K562 (cell line): Measurements from ENCODE around the gene KIAA1958. TPM values are rescaled to one million over a fixed set of nuclear protein-coding genes. Genes with fewer than 3 reads are reported as not detected.

ENCODE experiments used
- ATF7 ChIP-seq: fragments of 450-650 bp; IDR thresholded peaks from 2 replicates; pipeline ENCODE4 v1.7.1; 2014; ENCODE audit warnings: mild to moderate bottlenecking, moderate library complexity
- CBX8 ChIP-seq: fragments of 200-600 bp; sonication (generic); IDR thresholded peaks from 2 replicates; pipeline ENCODE4 v1.6.1; 2012; ENCODE audit warnings: borderline replicate concordance, mixed run types, low read depth, mild to moderate bottlenecking, moderate library complexity, mixed read lengths, low read length, control low read depth, inconsistent platforms; ENCODE audit not compliant: poor library complexity, severe bottlenecking; ENCODE audit errors: extremely low read depth
- DLX4 ChIP-seq: fragments of 250-450 bp; sonication (Bioruptor Pico); IDR thresholded peaks from 2 replicates; pipeline ENCODE4 v1.6.1; 2021; ENCODE audit warnings: mild to moderate bottlenecking
- DPF2 ChIP-seq: fragments of 450-650 bp; IDR thresholded peaks from 2 replicates; pipeline ENCODE4 v1.6.1; 2016
- GATAD2B ChIP-seq: fragments of 450-650 bp; IDR thresholded peaks from 2 replicates; pipeline ENCODE4 v1.6.1; 2017; ENCODE audit warnings: mild to moderate bottlenecking, borderline replicate concordance
- GTF2F1 ChIP-seq: IDR thresholded peaks from 2 replicates; pipeline ENCODE4 v1.6.1; 2011; ENCODE audit warnings: low read depth, low read length, improper control_type of control experiment
- HNRNPH1 ChIP-seq: fragments of 200-400 bp; formaldehyde crosslinking; optimal IDR thresholded peaks from 2 replicates; pipeline ENCODE3; 2017; ENCODE audit warnings: low read depth, mild to moderate bottlenecking, low read length, moderate library complexity
- MAFF ChIP-seq: IDR thresholded peaks from 2 replicates; pipeline ENCODE4 v1.6.1; 2012; ENCODE audit warnings: low read length, improper control_type of control experiment
- MCM7 ChIP-seq, 2 experiments: fragments of 450-650 bp; IDR thresholded peaks; 2 replicates each; pipeline ENCODE4 v1.6.1; 2016 to 2018
- MED1 ChIP-seq: sonication (generic); formaldehyde crosslinking; IDR thresholded peaks from 2 replicates; pipeline ENCODE4 v1.8.1; 2023; ENCODE audit warnings: missing genetic modification reagents, borderline replicate concordance
- NFIC ChIP-seq: fragments of 450-650 bp; IDR thresholded peaks from 2 replicates; pipeline ENCODE4 v1.6.1; 2017; ENCODE audit warnings: mild to moderate bottlenecking, inconsistent platforms
- NR3C1 ChIP-seq: sonication (generic); formaldehyde crosslinking; IDR thresholded peaks from 2 replicates; pipeline ENCODE4 v1.8.1; 2022; ENCODE audit warnings: missing genetic modification reagents
- POLR3A ChIP-seq: IDR thresholded peaks from 2 replicates; pipeline ENCODE4 v1.6.1; 2011; ENCODE audit warnings: borderline replicate concordance, mild to moderate bottlenecking, moderate library complexity; ENCODE audit not compliant: insufficient read length, insufficient read depth; ENCODE audit errors: extremely low read depth
- SIN3B ChIP-seq: fragments of 450-650 bp; IDR thresholded peaks from 2 replicates; pipeline ENCODE4 v1.6.1; 2017; ENCODE audit warnings: low read depth, mild to moderate bottlenecking, moderate library complexity
- SNIP1 ChIP-seq: fragments of 450-650 bp; IDR thresholded peaks from 2 replicates; pipeline ENCODE4 v1.7.1; 2017; ENCODE audit warnings: low read depth, mild to moderate bottlenecking
- ZNF174 ChIP-seq: fragments of 250-450 bp; sonication (Bioruptor Pico); IDR thresholded peaks from 2 replicates; pipeline ENCODE4 v1.4.0; 2020; ENCODE audit warnings: mild to moderate bottlenecking
- ZNF224 ChIP-seq: sonication (generic); formaldehyde crosslinking; IDR thresholded peaks from 2 replicates; pipeline ENCODE4 v1.8.0; 2022; ENCODE audit warnings: mild to moderate bottlenecking, missing genetic modification reagents
- ZNF24 ChIP-seq: fragments of 450-650 bp; IDR thresholded peaks from 2 replicates; pipeline ENCODE4 v1.6.1; 2016
- ZNF75A ChIP-seq: fragments of 450-650 bp; formaldehyde crosslinking; IDR thresholded peaks from 2 replicates; pipeline ENCODE4 v1.4.0; 2020; ENCODE audit warnings: mild to moderate bottlenecking
- polyA plus RNA-seq, 8 experiments: library from polyadenylated mRNA; depleted of rRNA in 4 of 8; stranded (reverse) in 5 of 8; unstranded in 3 of 8; fragments of >200 nt; fragmentation: Nextera tagmentation in 2 of 8; fragmentation: Illumina TruSeq in 1 of 8; extraction: Ambion mirVana in 2 of 8; extraction: Trizol in 1 of 8; gene quantifications; 2 replicates each; pipeline versions ENCODE4 v1.2.1 to v1.2.3, GENCODE V29; 2011 to 2014; ENCODE audit warnings: inconsistent platforms in 1 of 8, missing spikeins in 1 of 8
- total RNA-seq, 7 experiments: library from RNA; depleted of rRNA in 6 of 7; stranded (reverse); fragments of >200 nt in 6 of 7; fragmentation: Illumina TruSeq in 2 of 7; extraction: Trizol in 2 of 7; gene quantifications; 2 replicates each; pipeline versions ENCODE4 v1.2.1 to v1.2.3, GENCODE V29; 2011 to 2021; ENCODE audit warnings: low replicate concordance in 1 of 7
- TF ChIP-seq, protein P1 (sequence below): sonication (generic); formaldehyde crosslinking; IDR thresholded peaks from 2 replicates; pipeline ENCODE4 v1.8.1; 2023; ENCODE audit warnings: mild to moderate bottlenecking, missing genetic modification reagents
- TF ChIP-seq, protein P2 (sequence below): fragments of 200-800 bp; sonication (Bioruptor generic); IDR thresholded peaks from 2 replicates; pipeline ENCODE4 v1.6.1; 2016; ENCODE audit warnings: missing genetic modification characterization, missing compliant biosample characterization
- TF ChIP-seq, protein P3 (sequence below): sonication (generic); formaldehyde crosslinking; IDR thresholded peaks from 2 replicates; pipeline ENCODE4 v1.9.0; 2022; ENCODE audit warnings: mild to moderate bottlenecking, missing genetic modification reagents

KIAA1958 gene
- total and polyA plus RNA-seq, 9 of the 15 experiments (the other 6 are each of a cell fraction or from before 2014, with no cell fraction given), result 1.1 to 16.0 (median 10.1) TPM

DNA sequence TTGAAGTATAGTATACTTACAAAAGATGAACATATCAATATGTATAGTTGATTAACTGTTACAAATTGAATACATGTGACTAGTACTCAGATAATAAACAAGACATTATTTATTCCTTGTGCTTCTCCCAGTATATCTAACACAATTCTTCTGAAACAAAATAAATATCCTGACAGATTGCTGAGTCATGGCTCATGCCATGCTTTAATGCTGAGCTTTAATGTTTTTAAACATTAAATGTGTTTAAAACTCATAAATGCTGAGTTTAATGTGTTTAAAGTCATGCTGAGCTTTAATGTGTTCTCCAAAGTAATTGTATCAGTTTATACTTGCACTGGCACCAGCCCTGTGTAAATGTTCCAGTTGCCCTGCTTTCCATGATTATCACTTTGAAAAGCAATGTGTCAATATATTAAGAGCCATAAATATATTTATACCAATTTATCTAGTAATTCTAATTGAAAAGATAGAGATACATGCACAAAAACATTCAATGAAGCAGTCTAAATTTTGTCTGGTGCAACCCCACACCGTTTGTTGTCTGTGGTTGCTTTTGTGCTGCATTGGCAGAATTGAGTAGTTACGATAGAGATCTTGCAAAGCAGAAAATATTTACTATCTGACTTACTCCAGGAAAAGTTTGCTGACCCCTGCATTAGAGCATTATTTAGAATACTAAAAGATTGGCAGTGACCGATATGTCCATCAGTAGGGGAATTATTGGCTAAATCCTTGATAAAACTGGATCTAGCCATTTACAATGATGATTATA, 15.7 kb downstream of the KIAA1958 start (continued):
- TF ChIP-seq ZNF224 (no peak), ZNF24 (no peak), GATAD2B (no peak), ATF7 (no peak), NFIC (no peak), DPF2 (no peak), NR3C1 (CRISPR knock-in tag) (no peak), SIN3B (no peak), POLR3A (no peak), ZNF174 (no peak), HNRNPH1 (no peak), MED1 (CRISPR knock-in tag) (no peak), SNIP1 (no peak), ZNF75A (CRISPR knock-in tag) (no peak), DLX4 (CRISPR knock-in tag) (no peak), GTF2F1 (no peak), MCM7 (IDR thresholded peaks at IDR 0.05) (no peak), CBX8 (no peak), MAFF (peak; percentile 86)
- TF ChIP-seq, protein P1, sequence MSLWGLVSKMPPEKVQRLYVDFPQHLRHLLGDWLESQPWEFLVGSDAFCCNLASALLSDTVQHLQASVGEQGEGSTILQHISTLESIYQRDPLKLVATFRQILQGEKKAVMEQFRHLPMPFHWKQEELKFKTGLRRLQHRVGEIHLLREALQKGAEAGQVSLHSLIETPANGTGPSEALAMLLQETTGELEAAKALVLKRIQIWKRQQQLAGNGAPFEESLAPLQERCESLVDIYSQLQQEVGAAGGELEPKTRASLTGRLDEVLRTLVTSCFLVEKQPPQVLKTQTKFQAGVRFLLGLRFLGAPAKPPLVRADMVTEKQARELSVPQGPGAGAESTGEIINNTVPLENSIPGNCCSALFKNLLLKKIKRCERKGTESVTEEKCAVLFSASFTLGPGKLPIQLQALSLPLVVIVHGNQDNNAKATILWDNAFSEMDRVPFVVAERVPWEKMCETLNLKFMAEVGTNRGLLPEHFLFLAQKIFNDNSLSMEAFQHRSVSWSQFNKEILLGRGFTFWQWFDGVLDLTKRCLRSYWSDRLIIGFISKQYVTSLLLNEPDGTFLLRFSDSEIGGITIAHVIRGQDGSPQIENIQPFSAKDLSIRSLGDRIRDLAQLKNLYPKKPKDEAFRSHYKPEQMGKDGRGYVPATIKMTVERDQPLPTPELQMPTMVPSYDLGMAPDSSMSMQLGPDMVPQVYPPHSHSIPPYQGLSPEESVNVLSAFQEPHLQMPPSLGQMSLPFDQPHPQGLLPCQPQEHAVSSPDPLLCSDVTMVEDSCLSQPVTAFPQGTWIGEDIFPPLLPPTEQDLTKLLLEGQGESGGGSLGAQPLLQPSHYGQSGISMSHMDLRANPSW (CRISPR knock-in tag), result no peak
- TF ChIP-seq, protein P2, sequence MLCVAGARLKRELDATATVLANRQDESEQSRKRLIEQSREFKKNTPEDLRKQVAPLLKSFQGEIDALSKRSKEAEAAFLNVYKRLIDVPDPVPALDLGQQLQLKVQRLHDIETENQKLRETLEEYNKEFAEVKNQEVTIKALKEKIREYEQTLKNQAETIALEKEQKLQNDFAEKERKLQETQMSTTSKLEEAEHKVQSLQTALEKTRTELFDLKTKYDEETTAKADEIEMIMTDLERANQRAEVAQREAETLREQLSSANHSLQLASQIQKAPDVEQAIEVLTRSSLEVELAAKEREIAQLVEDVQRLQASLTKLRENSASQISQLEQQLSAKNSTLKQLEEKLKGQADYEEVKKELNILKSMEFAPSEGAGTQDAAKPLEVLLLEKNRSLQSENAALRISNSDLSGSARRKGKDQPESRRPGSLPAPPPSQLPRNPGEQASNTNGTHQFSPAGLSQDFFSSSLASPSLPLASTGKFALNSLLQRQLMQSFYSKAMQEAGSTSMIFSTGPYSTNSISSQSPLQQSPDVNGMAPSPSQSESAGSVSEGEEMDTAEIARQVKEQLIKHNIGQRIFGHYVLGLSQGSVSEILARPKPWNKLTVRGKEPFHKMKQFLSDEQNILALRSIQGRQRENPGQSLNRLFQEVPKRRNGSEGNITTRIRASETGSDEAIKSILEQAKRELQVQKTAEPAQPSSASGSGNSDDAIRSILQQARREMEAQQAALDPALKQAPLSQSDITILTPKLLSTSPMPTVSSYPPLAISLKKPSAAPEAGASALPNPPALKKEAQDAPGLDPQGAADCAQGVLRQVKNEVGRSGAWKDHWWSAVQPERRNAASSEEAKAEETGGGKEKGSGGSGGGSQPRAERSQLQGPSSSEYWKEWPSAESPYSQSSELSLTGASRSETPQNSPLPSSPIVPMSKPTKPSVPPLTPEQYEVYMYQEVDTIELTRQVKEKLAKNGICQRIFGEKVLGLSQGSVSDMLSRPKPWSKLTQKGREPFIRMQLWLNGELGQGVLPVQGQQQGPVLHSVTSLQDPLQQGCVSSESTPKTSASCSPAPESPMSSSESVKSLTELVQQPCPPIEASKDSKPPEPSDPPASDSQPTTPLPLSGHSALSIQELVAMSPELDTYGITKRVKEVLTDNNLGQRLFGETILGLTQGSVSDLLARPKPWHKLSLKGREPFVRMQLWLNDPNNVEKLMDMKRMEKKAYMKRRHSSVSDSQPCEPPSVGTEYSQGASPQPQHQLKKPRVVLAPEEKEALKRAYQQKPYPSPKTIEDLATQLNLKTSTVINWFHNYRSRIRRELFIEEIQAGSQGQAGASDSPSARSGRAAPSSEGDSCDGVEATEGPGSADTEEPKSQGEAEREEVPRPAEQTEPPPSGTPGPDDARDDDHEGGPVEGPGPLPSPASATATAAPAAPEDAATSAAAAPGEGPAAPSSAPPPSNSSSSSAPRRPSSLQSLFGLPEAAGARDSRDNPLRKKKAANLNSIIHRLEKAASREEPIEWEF (CRISPR knock-in tag), result no peak
- TF ChIP-seq, protein P3, sequence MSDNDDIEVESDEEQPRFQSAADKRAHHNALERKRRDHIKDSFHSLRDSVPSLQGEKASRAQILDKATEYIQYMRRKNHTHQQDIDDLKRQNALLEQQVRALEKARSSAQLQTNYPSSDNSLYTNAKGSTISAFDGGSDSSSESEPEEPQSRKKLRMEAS, result no peak
